LHCN-M2 (cell line): ENCODE data around the gene ERCC5. TPM values are rescaled to one million over a fixed set of nuclear protein-coding genes. Genes with fewer than 3 reads are reported as not detected.

Source experiments
- DNase-seq: peaks from one replicate; pipeline ENCODE4 v3.0.0-alpha.2; 2012; ENCODE audit warnings: low read depth
- polyA plus RNA-seq: library from polyadenylated mRNA; unstranded; fragments of >200 nt; gene quantifications from one replicate; pipeline ENCODE4 v1.2.1, GENCODE V29; 2012; ENCODE audit warnings: missing spikeins
- total RNA-seq: library from RNA; depleted of rRNA; stranded (reverse); fragments of >200 nt; gene quantifications from 2 replicates; pipeline ENCODE4 v1.2.3, GENCODE V29; 2014; rRNA removed

ERCC5 gene
- 56.8 and 75.1 TPM in 2 replicates for total RNA-seq
- polyA plus RNA-seq: 15.2 TPM

GRCh38 chr13:102845630-102846260 is at the start of gene ERCC5:
Gene ERCC5 (plus strand): TSS chr13:102846032. CDS start chr13:102846267, 235 bp downstream.
- peak; percentile 96 for DNase-seq

GRCh38 chr13:102798581-102799425 is 47.0 kb upstream of the ERCC5 start, which contains the start of the genes BIVM and POGLUT2:
Gene BIVM (plus strand): TSS chr13:102799119. CDS start chr13:102807268, 8,149 bp downstream.
Gene POGLUT2 (minus strand): TSS chr13:102798976. CDS start chr13:102798670, 306 bp downstream.
- DNase-seq: peak; percentile 89

- no peak for DNase-seq
Observed at GRCh38 chr13:102799426-102800144, 46.2 kb upstream of the ERCC5 start.

- DNase-seq: peak; percentile 79
Observed at GRCh38 chr13:102800145-102801041, 45.4 kb upstream of the ERCC5 start.

GRCh38 chr13:102805680-102806079 is 40.2 kb upstream of the ERCC5 start:
- DNase-seq: no peak

- no peak for DNase-seq
Observed at GRCh38 chr13:102807699-102808098, 38.1 kb upstream of the ERCC5 start.

GRCh38 chr13:102812611-102813287 is 33.1 kb upstream of the ERCC5 start:
- DNase-seq: peak; percentile 10

- DNase-seq: no peak
Observed at GRCh38 chr13:102814025-102814607, 31.7 kb upstream of the ERCC5 start.

- DNase-seq: no peak
Observed at GRCh38 chr13:102814793-102815192, 31.0 kb upstream of the ERCC5 start.

- no peak for DNase-seq
Observed at GRCh38 chr13:102815788-102816187, 30.0 kb upstream of the ERCC5 start.

- no peak for DNase-seq
Observed at GRCh38 chr13:102816708-102817107, 29.1 kb upstream of the ERCC5 start.

- no peak for DNase-seq
Observed at GRCh38 chr13:102817241-102817640, 28.6 kb upstream of the ERCC5 start.

GRCh38 chr13:102817907-102818306 is 27.9 kb upstream of the ERCC5 start:
- no peak for DNase-seq

GRCh38 chr13:102825400-102825799 is 20.4 kb upstream of the ERCC5 start:
- DNase-seq: no peak

- peak; percentile 88 for DNase-seq
Observed at GRCh38 chr13:102825921-102826706, 19.7 kb upstream of the ERCC5 start.

- no peak for DNase-seq
Observed at GRCh38 chr13:102830646-102831045, 15.2 kb upstream of the ERCC5 start.

GRCh38 chr13:102836471-102836870 is 9.4 kb upstream of the ERCC5 start:
- no peak for DNase-seq

GRCh38 chr13:102838273-102838672 is 7.6 kb upstream of the ERCC5 start:
- no peak for DNase-seq

GRCh38 chr13:102838982-102839381 is 6.8 kb upstream of the ERCC5 start:
- no peak for DNase-seq
